Upper lobe of left lung (tissue), 6 donors: ENCODE data around the gene MKNK2. TPM values are rescaled to one million over a fixed set of nuclear protein-coding genes. Genes with fewer than 3 reads are reported as not detected.
"Not testable (repeated sequence)": the region's sequence is repeated elsewhere in the genome, so short reads cannot be mapped to it uniquely, and the experiment has no call there.

Experiments used
- ATAC-seq, 2 donors: fragments of 200-7000 bp; cut with Tn5 transposase; one replicate each; pipeline ENCODE4 v1.9.1; 2022; ENCODE audit warnings: mild to moderate bottlenecking in 2 of 2, moderate library complexity in 2 of 2; ENCODE audit not compliant: low FRiP score in 2 of 2
- DNase-seq, 2 donors: peaks; one replicate each; pipeline ENCODE4 v3.0.0-alpha.2; 2019 to 2020
- H3K27ac ChIP-seq, 4 donors: fragments of 200-600 bp; sonication (generic); one replicate each; pipeline ENCODE4 v1.5.1; 2016 to 2019
- H3K27me3 ChIP-seq, 4 donors: fragments of 200-600 bp; sonication (generic); one replicate each; pipeline ENCODE4 v1.5.1; 2017 to 2019
- H3K36me3 ChIP-seq, 4 donors: fragments of 200-600 bp; sonication (generic); one replicate each; pipeline ENCODE4 v1.5.1; 2016 to 2019
- H3K4me1 ChIP-seq, 4 donors: fragments of 200-600 bp; sonication (generic); one replicate each; pipeline ENCODE4 v1.5.1; 2018 to 2019
- H3K4me3 ChIP-seq, 4 donors: fragments of 200-600 bp; sonication (generic); one replicate each; pipeline ENCODE4 v1.5.1; 2017 to 2019; ENCODE audit warnings: mild to moderate bottlenecking in 2 of 4, moderate library complexity in 1 of 4
- H3K9me3 ChIP-seq, 4 donors: fragments of 200-600 bp; sonication (generic); one replicate each; pipeline ENCODE4 v1.5.1; 2018 to 2019
- EP300 ChIP-seq, 4 donors: sonication (generic); formaldehyde crosslinking; IDR thresholded peaks; one replicate each; pipeline ENCODE4 v1.5.1; 2017; ENCODE audit warnings: antibody characterized with exemption in 4 of 4, control low read depth in 2 of 4
- POLR2A ChIP-seq, 4 donors: fragments of 450-650 bp; IDR thresholded peaks; one replicate each; pipeline ENCODE4 v1.5.1; 2016 to 2017; ENCODE audit warnings: antibody characterized with exemption in 4 of 4, mild to moderate bottlenecking in 2 of 4
- POLR2AphosphoS5 ChIP-seq, 2 donors: sonication (generic); formaldehyde crosslinking; IDR thresholded peaks; one replicate each; pipeline ENCODE4 v1.5.1; 2017; ENCODE audit warnings: antibody characterized with exemption in 2 of 2
- WGBS, 2 donors: methylation state at CpG; one replicate each; pipeline ENCODE4 v1.1.5; 2017 to 2018; 5-methylcytosine and 5-hydroxymethylcytosine counted together
- small RNA-seq, 4 donors: library from RNA; depleted of rRNA; stranded (forward); fragments of <200 nt; gene quantifications; one replicate each; pipeline ENCODE3, GENCODE V24; 2016
- total RNA-seq, 6 donors: library from RNA; depleted of rRNA in 4 of 6; stranded (reverse); fragments of >200 nt in 4 of 6; gene quantifications; one replicate each; pipeline versions ENCODE4 v1.1.0 to v1.2.1, GENCODE V29; 2016 to 2021
- TF ChIP-seq, protein P1 (sequence below), 6 experiments: fragments of 450-650 bp in 4 of 6; fragments of 200-600 bp in 2 of 6; sonication (generic) in 2 of 6; IDR thresholded peaks; one replicate each; pipeline ENCODE4 v1.5.1; 2016 to 2019; ENCODE audit warnings: antibody characterized with exemption in 6 of 6
- donor health status: DM: no; HTN: no; CAD: no; lungs with moderate emphysema.
- donor health status: DM: no; HTN: yes; CAD: no; lungs with severe emphysema.

Gene MKNK2
- total RNA-seq, 6 donors from 2014 or later = 200 to 397 (median 264) TPM

- Histone ChIP-seq H3K27me3 (no peaks in the 10 kb centered on the region), H3K4me3 (no peak overlapping the region), H3K36me3 (peaks cover 13 to 71% (median 49%) of the 10 kb centered on the region in 4 donors), H3K4me1 (no peaks in the 10 kb centered on the region), H3K9me3 (no peaks in the 10 kb centered on the region), H3K27ac (no peak overlapping the region)
- ATAC-seq (no peak), DNase-seq (peak in 1 of 2 donors; percentile 65)
- no peak for TF ChIP-seq EP300 (IDR thresholded peaks at IDR 0.05)
- TF ChIP-seq POLR2AphosphoS5 (IDR thresholded peaks at IDR 0.05) = no peak
- TF ChIP-seq, protein P1, sequence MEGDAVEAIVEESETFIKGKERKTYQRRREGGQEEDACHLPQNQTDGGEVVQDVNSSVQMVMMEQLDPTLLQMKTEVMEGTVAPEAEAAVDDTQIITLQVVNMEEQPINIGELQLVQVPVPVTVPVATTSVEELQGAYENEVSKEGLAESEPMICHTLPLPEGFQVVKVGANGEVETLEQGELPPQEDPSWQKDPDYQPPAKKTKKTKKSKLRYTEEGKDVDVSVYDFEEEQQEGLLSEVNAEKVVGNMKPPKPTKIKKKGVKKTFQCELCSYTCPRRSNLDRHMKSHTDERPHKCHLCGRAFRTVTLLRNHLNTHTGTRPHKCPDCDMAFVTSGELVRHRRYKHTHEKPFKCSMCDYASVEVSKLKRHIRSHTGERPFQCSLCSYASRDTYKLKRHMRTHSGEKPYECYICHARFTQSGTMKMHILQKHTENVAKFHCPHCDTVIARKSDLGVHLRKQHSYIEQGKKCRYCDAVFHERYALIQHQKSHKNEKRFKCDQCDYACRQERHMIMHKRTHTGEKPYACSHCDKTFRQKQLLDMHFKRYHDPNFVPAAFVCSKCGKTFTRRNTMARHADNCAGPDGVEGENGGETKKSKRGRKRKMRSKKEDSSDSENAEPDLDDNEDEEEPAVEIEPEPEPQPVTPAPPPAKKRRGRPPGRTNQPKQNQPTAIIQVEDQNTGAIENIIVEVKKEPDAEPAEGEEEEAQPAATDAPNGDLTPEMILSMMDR (IDR thresholded peaks at IDR 0.05) = no peak
- TF ChIP-seq POLR2A (IDR thresholded peaks at IDR 0.05) = no peak
- 90% methylated on average over 21 to 30 of the region's 30 CpGs for WGBS, 2 donors
Observed at GRCh38 chr19:1991018-1991913, 59.8 kb downstream of the MKNK2 start.

DNA sequence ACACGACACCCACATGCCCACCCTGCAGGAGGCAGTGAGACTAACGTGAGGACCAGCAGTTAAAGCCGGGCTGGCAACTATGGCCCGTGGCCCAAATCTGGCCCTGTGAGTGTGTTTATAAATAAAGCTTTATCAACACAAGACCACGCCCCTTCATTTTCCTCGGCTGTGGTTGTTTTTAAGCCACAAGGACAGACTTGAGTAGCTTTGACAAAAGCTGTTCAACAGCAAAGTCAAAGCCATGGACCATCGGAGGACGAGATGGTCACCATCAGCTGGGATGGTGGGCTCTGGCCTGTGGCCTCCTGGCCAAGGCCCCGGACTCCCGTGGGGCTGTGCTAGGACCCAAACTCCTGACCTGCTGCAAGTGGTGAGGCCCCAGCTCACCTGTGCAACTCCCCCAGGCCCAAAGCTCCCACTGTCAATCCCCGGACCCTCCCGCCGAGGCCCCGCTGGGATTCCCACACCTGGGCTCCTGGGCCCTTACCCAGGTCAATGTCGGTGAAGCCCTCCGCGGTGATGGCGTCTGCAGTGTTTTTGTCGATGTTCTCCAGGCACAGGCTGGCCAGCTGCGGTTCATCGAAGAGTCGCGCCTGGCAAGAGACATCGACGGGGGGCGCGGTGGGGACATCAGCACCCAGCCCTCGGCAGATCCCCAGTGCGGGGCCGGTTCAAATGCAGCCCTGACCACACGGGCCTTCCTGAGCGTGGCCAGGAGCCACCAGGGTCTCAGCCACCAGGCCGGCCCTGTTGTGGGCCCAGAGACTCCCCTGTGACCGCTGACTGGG is 60.6 kb downstream of the MKNK2 start:
- no peak overlapping the region for H3K4me3 ChIP-seq
- ATAC-seq (no peak), DNase-seq (peak in 1 of 2 donors; percentile 67)
- 96 to 97% methylated on average over 19 to 34 of the region's 34 CpGs for WGBS, 2 donors
- no peak for TF ChIP-seq EP300 (IDR thresholded peaks at IDR 0.05)
- TF ChIP-seq POLR2AphosphoS5 (IDR thresholded peaks at IDR 0.05) = no peak
- TF ChIP-seq, protein P1 (IDR thresholded peaks at IDR 0.05) = no peak
- no peak for TF ChIP-seq POLR2A (IDR thresholded peaks at IDR 0.05)
- peaks cover 14 to 72% (median 57%) of the 10 kb centered on the region in 4 donors for H3K36me3 ChIP-seq
- H3K27me3 ChIP-seq = no peaks in the 10 kb centered on the region
- H3K27ac ChIP-seq = no peak overlapping the region
- no peaks in the 10 kb centered on the region for H3K9me3 ChIP-seq
- H3K4me1 ChIP-seq = no peaks in the 10 kb centered on the region

DNA sequence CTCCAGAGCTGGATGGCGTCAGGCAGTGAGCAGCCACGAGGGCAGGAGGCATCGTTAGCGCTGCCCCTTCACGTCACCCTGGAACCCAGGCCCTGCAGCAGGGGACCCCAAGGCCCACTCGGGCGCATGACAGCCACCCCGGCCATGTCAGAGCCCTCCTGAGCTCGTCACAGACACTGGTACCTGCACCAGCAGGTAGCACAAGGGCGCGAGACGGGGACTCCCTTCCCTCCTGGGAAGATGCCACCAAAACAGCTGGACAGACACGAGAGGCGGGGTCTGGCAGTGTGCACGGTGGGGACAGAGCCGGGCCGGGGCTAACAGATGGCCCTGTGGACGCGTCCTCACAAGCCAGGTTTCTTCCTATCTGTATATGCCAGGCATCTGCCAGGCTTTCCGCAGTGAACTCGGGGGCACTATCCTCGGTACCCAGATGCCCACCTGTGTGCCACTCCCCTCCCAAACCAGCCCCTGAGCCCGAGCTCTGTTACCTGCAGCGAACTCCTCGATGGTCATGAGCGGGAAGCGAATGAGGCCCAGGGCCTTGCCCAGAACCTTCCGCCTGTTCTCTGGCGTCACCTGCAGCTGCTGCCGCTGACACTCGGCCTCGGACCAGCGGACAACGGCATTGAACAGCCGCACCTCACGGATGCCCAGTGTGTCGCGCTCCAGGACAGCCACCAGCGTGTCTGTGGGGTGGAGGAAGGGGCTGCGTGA is 61.4 kb downstream of the MKNK2 start:
- WGBS, 2 donors = 95 to 97% methylated on average over 34 to 36 of the region's 40 CpGs
- Histone ChIP-seq H3K27ac (no peak overlapping the region), H3K36me3 (peaks cover 18 to 80% (median 65%) of the 10 kb centered on the region in 4 donors), H3K9me3 (no peaks in the 10 kb centered on the region), H3K4me1 (no peaks in the 10 kb centered on the region), H3K27me3 (no peaks in the 10 kb centered on the region), H3K4me3 (no peak overlapping the region)
- no peak for ATAC-seq
- TF ChIP-seq, protein P1 (IDR thresholded peaks at IDR 0.05) = no peak
- TF ChIP-seq POLR2A (IDR thresholded peaks at IDR 0.05) = no peak
- peak in 1 of 2 donors; percentile 64 for DNase-seq

DNA sequence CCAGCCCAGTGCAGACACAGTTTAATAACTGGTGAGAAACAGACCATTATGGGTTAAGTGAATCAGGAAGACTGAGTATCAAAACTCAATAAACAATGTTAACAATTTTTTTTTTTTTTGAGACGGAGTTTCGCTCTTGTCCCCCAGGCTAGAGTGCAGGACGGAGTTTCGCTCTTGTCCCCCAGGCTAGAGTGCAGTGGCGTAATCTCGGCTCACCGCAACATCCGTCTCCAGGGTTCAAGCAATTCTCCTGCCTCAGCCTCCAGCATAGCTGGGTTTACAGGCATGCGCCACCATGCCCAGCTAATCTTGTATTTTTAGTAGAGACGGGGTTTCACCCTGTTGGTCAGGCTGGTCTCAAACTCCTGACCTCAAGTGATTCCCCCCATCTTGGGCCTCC is 62.6 kb downstream of the MKNK2 start:
- not testable (repeated sequence) for H3K4me1 ChIP-seq, ATAC-seq, DNase-seq, H3K4me3 ChIP-seq, H3K9me3 ChIP-seq, H3K27ac ChIP-seq, H3K27me3 ChIP-seq
- peaks cover 18 to 88% (median 69%) of the 10 kb centered on the region in 4 donors for H3K36me3 ChIP-seq
- WGBS, 2 donors = 78 to 86% methylated on average over 10 of the region's 10 CpGs

Small RNAs within 50 kb of the gene (small RNA-seq; reads per million reads assigned to genes)
- 0 reads per million in 4 donors for gene AC007136.1

Other genes with a start within 250 kb of the MKNK2 start
- 1 to 10 TPM in 3 of 6 donors, under 1 TPM in 3; under 0.01 to 6.2 (median 1.1) TPM for gene ATP8B3, start 239.0 kb downstream of the MKNK2 start, total RNA-seq
- gene REXO1, start 202.8 kb downstream of the MKNK2 start, total RNA-seq = 100 to 1,000 TPM in 1 of 6 donors, 10 to 100 TPM in 5; 17.0 to 106 (median 38.8) TPM
- 10 to 100 TPM in 4 of 6 donors, 1 to 10 TPM in 2; 6.9 to 39.9 (median 16.4) TPM for gene KLF16, start 187.7 kb downstream of the MKNK2 start, total RNA-seq
- 100 to 1,000 TPM in 4 of 6 donors, 10 to 100 TPM in 2; 63.4 to 143 (median 108) TPM for gene ABHD17A, start 165.7 kb downstream of the MKNK2 start, total RNA-seq
- gene ADAT3, start 145.8 kb downstream of the MKNK2 start, total RNA-seq = 10 to 100 TPM in 4 of 6 donors, 1 to 10 TPM in 2; 6.1 to 25.1 (median 12.0) TPM
- gene SCAMP4, start 145.8 kb downstream of the MKNK2 start, total RNA-seq = 100 to 1,000 TPM in 1 of 6 donors, 10 to 100 TPM in 5; 52.0 to 117 (median 75.3) TPM
- 100 to 1,000 TPM in 1 of 6 donors, 10 to 100 TPM in 5; 49.9 to 176 (median 75.4) TPM for gene CSNK1G2, start 110.1 kb downstream of the MKNK2 start, total RNA-seq
- gene BTBD2, start 35.5 kb downstream of the MKNK2 start, total RNA-seq = 10 to 100 TPM; 49.0 to 87.3 (median 69.8) TPM
- gene MOB3A, start 45.1 kb upstream of the MKNK2 start, total RNA-seq = 100 to 1,000 TPM in 1 of 6 donors, 10 to 100 TPM in 5; 35.4 to 107 (median 60.7) TPM
- gene IZUMO4, start 45.7 kb upstream of the MKNK2 start, total RNA-seq = 10 to 100 TPM in 2 of 6 donors, 1 to 10 TPM in 3, under 1 TPM in 1; 0.59 to 61.8 (median 6.4) TPM
- gene AP3D1, start 100.3 kb upstream of the MKNK2 start, total RNA-seq = 100 to 1,000 TPM in 5 of 6 donors, 10 to 100 TPM in 1; 73.5 to 180 (median 115) TPM
- gene DOT1L, start 112.7 kb upstream of the MKNK2 start, total RNA-seq = 100 to 1,000 TPM in 1 of 6 donors, 10 to 100 TPM in 5; 30.3 to 104 (median 37.2) TPM
- gene PLEKHJ1, start 185.1 kb upstream of the MKNK2 start, total RNA-seq = 100 to 1,000 TPM in 2 of 6 donors, 10 to 100 TPM in 4; 67.2 to 114 (median 79.3) TPM
- gene SF3A2, start 185.6 kb upstream of the MKNK2 start, total RNA-seq = 100 to 1,000 TPM in 1 of 6 donors, 10 to 100 TPM in 5; 39.8 to 104 (median 70.7) TPM
- gene AMH, start 198.1 kb upstream of the MKNK2 start, total RNA-seq = 1 to 10 TPM; 1.1 to 6.3 (median 3.2) TPM
- gene JSRP1, start 205.2 kb upstream of the MKNK2 start, total RNA-seq = 1 to 10 TPM in 3 of 6 donors, not detected in 3; 1.2 to 3.7 (median 1.7) TPM
- 1 to 10 TPM; 2.4 to 8.6 (median 4.6) TPM for gene PEAK3, start 230.9 kb upstream of the MKNK2 start, total RNA-seq